Measurements from ENCODE around the gene RHBDL3.

Gene RHBDL3

GRCh38 chr17:32302037-32302436 lies 36.4 kb downstream of the RHBDL3 start:
- no peak for TF ChIP-seq CTCF (IDR thresholded peaks at IDR 0.05; ENCODE audit: extremely low read depth, missing control alignments)
- no peak for DNase-seq (ENCODE audit: low spot score)

- no peak for DNase-seq (ENCODE audit: low spot score)
- no peak for TF ChIP-seq CTCF (IDR thresholded peaks at IDR 0.05; ENCODE audit: extremely low read depth, missing control alignments)
Measured at GRCh38 chr17:32302860-32303649, 37.4 kb downstream of the RHBDL3 start.

- no peak for DNase-seq (ENCODE audit: low spot score)
- TF ChIP-seq CTCF (IDR thresholded peaks at IDR 0.05; ENCODE audit: extremely low read depth, missing control alignments), result no peak
Measured at GRCh38 chr17:32303781-32304288, 38.2 kb downstream of the RHBDL3 start.

- TF ChIP-seq CTCF (IDR thresholded peaks at IDR 0.05; ENCODE audit: extremely low read depth, missing control alignments), result no peak
- DNase-seq (ENCODE audit: low spot score), result no peak
Measured at GRCh38 chr17:32305049-32305448, 39.4 kb downstream of the RHBDL3 start.

- DNase-seq (ENCODE audit: low spot score), result no peak
- no peak for TF ChIP-seq CTCF (IDR thresholded peaks at IDR 0.05; ENCODE audit: extremely low read depth, missing control alignments)
Measured at GRCh38 chr17:32307658-32308057, 42.0 kb downstream of the RHBDL3 start.

- no peak for DNase-seq (ENCODE audit: low spot score)
- TF ChIP-seq CTCF (IDR thresholded peaks at IDR 0.05; ENCODE audit: extremely low read depth, missing control alignments), result no peak
Measured at GRCh38 chr17:32311028-32311536, 45.5 kb downstream of the RHBDL3 start.

GRCh38 chr17:32314636-32315035 lies 49.0 kb downstream of the RHBDL3 start:
- TF ChIP-seq CTCF (IDR thresholded peaks at IDR 0.05; ENCODE audit: extremely low read depth, missing control alignments), result no peak
- DNase-seq (ENCODE audit: low spot score), result no peak

Data from GM20000 (cell line).